GM18505 (cell line): ENCODE measurements around the gene TRPM2.
"Not testable (repeated sequence)": the region's sequence is repeated elsewhere in the genome, so short reads cannot be mapped to it uniquely, and the experiment has no call there.

Experiments
- ATAC-seq: cut with Tn5 transposase; IDR thresholded peaks from one replicate; pipeline ENCODE4 v1.9.1; 2021; ENCODE audit not compliant: unreplicated experiment
- POLR2A ChIP-seq: IDR thresholded peaks from 4 replicates; pipeline ENCODE4 v1.6.1; 2011; ENCODE audit warnings: borderline replicate concordance; ENCODE audit not compliant: insufficient read depth, insufficient read length; ENCODE audit errors: extremely low read depth

TRPM2 gene

GRCh38 chr21:44403106-44404020, 49.9 kb downstream of the TRPM2 start:
- ATAC-seq: no peak
- no peak for TF ChIP-seq POLR2A

GRCh38 chr21:44404482-44404881, 51.1 kb downstream of the TRPM2 start:
- not testable (repeated sequence) for ATAC-seq

- no peak for TF ChIP-seq POLR2A
- no peak for ATAC-seq
Measured at GRCh38 chr21:44405091-44405947, 51.9 kb downstream of the TRPM2 start.

GRCh38 chr21:44405948-44406872, 52.8 kb downstream of the TRPM2 start:
- ATAC-seq: no peak
- TF ChIP-seq POLR2A: no peak

- TF ChIP-seq POLR2A: no peak
- ATAC-seq: no peak
Measured at GRCh38 chr21:44406953-44407352, 53.5 kb downstream of the TRPM2 start.

- ATAC-seq: no peak
- TF ChIP-seq POLR2A: no peak
Measured at GRCh38 chr21:44407493-44407892, 54.1 kb downstream of the TRPM2 start.

- TF ChIP-seq POLR2A: no peak
- no peak for ATAC-seq
Measured at GRCh38 chr21:44408226-44408625, 54.8 kb downstream of the TRPM2 start.

- ATAC-seq: no peak
- no peak for TF ChIP-seq POLR2A
Measured at GRCh38 chr21:44413566-44414290, 60.3 kb downstream of the TRPM2 start.

GRCh38 chr21:44414291-44415072, 61.1 kb downstream of the TRPM2 start:
- no peak for ATAC-seq
- TF ChIP-seq POLR2A: no peak

- no peak for TF ChIP-seq POLR2A
- no peak for ATAC-seq
Measured at GRCh38 chr21:44415073-44416025, 61.9 kb downstream of the TRPM2 start.

GRCh38 chr21:44416193-44416592, 62.8 kb downstream of the TRPM2 start:
- ATAC-seq: no peak
- no peak for TF ChIP-seq POLR2A

- not testable (repeated sequence) for ATAC-seq
Measured at GRCh38 chr21:44417621-44418107, 64.2 kb downstream of the TRPM2 start.
